Stomach (tissue), 4 donors: ENCODE results near the gene CADM4.

Experiments
- EP300 ChIP-seq: sonication (generic); formaldehyde crosslinking; IDR thresholded peaks from one replicate; pipeline ENCODE4 v1.6.1; 2017; ENCODE audit warnings: antibody characterized with exemption
- POLR2A ChIP-seq, 4 donors: fragments of 450-650 bp; IDR thresholded peaks; one replicate each; pipeline ENCODE4 v1.6.1; 2016; ENCODE audit warnings: antibody characterized with exemption in 4 of 4, control low read depth in 2 of 4, mild to moderate bottlenecking in 1 of 4, moderate library complexity in 1 of 4
- TF ChIP-seq, protein P1 (sequence below), 7 experiments: fragments of 450-650 bp in 4 of 7; fragments of 200-600 bp in 3 of 7; sonication (generic) in 3 of 7; IDR thresholded peaks; one replicate each; pipeline ENCODE4 v1.5.1; 2016 to 2019; ENCODE audit warnings: antibody characterized with exemption in 7 of 7, control low read depth in 2 of 7, mild to moderate bottlenecking in 1 of 7

DNA sequence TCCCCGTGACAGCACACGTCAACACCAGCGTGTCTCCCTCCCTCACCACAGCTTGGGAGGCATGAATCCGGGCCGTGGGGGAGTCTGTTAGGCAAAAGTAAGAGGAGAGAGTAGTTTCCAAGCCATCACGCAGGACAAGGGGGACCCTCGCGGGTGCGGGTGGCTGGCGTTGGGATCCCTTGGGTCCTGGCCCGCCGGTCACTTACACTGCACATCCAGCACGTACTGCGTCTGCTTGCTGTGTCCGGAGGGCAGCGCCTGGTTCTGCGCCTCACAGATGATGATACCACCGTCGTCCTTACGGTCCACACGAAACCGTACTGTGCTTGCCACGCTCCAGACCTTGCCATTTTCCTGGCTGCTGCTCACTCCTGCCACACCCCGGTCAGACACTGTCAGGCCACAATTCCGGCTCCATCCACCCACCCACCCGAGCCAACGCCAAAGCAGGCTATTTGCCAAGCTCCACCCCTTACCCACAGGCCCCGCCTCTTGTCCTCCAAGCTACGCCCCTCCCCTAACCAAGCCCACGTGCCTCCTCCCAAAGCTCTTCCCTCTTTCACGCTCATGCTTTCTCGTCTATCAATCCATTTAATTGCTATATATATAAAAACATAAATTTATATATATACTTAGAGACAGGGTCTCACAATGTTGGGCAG is 13.6 kb downstream of the CADM4 start:
- TF ChIP-seq, protein P1, sequence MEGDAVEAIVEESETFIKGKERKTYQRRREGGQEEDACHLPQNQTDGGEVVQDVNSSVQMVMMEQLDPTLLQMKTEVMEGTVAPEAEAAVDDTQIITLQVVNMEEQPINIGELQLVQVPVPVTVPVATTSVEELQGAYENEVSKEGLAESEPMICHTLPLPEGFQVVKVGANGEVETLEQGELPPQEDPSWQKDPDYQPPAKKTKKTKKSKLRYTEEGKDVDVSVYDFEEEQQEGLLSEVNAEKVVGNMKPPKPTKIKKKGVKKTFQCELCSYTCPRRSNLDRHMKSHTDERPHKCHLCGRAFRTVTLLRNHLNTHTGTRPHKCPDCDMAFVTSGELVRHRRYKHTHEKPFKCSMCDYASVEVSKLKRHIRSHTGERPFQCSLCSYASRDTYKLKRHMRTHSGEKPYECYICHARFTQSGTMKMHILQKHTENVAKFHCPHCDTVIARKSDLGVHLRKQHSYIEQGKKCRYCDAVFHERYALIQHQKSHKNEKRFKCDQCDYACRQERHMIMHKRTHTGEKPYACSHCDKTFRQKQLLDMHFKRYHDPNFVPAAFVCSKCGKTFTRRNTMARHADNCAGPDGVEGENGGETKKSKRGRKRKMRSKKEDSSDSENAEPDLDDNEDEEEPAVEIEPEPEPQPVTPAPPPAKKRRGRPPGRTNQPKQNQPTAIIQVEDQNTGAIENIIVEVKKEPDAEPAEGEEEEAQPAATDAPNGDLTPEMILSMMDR (IDR thresholded peaks at IDR 0.05), result no peak
- no peak for TF ChIP-seq POLR2A (IDR thresholded peaks at IDR 0.05)
- no peak for TF ChIP-seq EP300
